Cortex of kidney (tissue), 1 donor: ENCODE measurements around the gene CHRNB2.
"Not testable (repeated sequence)": the region's sequence is repeated elsewhere in the genome, so short reads cannot be mapped to it uniquely, and the experiment has no call there.

Source experiments
- DNase-seq: peaks from one replicate; lab custom pipeline; 2025; lab: John Stamatoyannopoulos, UW

Gene CHRNB2

GRCh38 chr1:154567386-154568156 lies at the start of gene CHRNB2:
Gene CHRNB2, plus strand, starts transcription at chr1:154567778. Its CDS starts 267 bp downstream, at chr1:154568045.
- DNase-seq: no peak

- DNase-seq: no peak
Measured at GRCh38 chr1:154519591-154519991, 48.0 kb upstream of the CHRNB2 start.

DNA sequence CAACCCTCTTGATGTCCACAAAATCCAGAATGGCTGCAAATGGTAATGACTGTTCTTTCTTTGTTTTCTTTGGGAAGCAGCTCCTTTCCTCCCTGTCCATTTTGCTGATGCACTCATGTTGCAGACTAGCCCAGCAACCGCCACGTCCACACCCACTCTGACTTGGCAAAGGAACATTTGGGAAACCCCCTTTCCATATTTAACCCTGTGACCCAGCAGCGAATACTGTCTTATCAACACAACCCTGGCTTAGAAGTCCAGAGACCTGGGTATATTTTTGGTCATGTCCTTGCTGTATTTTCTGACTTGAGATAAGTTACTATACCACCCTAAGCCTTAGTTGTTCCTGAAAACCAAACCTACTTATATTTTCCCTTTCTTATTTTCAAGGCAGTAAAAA lies 47.2 kb upstream of the CHRNB2 start:
- no peak for DNase-seq

DNA sequence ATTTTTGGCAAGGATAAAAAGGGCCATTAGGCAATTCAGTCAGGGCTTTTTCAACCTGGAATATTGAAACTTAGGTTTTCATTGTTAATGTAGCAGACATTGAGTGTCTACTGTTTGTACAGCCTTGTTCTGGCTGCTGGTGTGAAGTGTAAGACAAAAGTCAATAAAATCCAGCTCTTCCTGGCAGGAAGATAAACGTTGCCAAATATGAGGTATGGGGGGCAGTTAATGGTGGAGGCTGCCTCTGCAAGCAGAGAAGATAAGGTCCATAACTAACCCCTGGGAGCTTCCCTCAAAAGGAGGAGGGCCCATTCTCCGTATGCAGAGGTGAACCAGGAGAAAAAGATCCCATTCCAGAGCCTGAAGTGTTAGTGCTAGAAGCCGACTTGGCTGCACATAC lies 45.9 kb upstream of the CHRNB2 start:
- no peak for DNase-seq

GRCh38 chr1:154524881-154525280 lies 42.7 kb upstream of the CHRNB2 start:
- DNase-seq: no peak

GRCh38 chr1:154527192-154527591 lies 40.4 kb upstream of the CHRNB2 start:
- no peak for DNase-seq

- no peak for DNase-seq
Measured at GRCh38 chr1:154529308-154529707, 38.3 kb upstream of the CHRNB2 start.

DNA sequence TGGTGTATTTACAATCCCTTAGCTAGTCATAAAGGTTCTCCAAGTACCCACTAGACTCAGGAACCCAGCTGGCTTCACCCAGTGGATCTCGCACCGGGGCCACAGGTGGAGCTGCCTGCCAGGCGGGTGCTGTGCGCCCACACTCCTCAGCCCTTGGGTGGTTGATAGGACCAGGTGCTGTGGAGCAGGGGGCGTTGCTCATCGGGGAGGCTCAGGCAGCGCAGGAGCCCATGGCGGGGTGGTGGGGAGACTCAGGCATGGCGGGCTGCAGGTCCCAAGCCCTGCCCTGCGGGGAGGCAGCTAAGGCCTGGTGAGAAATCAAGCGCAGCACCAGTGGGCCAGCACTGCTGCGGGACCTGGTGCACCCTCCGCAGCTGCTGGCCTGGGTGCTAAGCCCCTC lies 35.6 kb upstream of the CHRNB2 start:
- not testable (repeated sequence) for DNase-seq

- DNase-seq: no peak
Measured at GRCh38 chr1:154533952-154534844, 33.4 kb upstream of the CHRNB2 start.

- DNase-seq: no peak
Measured at GRCh38 chr1:154536570-154536969, 31.0 kb upstream of the CHRNB2 start.

DNA sequence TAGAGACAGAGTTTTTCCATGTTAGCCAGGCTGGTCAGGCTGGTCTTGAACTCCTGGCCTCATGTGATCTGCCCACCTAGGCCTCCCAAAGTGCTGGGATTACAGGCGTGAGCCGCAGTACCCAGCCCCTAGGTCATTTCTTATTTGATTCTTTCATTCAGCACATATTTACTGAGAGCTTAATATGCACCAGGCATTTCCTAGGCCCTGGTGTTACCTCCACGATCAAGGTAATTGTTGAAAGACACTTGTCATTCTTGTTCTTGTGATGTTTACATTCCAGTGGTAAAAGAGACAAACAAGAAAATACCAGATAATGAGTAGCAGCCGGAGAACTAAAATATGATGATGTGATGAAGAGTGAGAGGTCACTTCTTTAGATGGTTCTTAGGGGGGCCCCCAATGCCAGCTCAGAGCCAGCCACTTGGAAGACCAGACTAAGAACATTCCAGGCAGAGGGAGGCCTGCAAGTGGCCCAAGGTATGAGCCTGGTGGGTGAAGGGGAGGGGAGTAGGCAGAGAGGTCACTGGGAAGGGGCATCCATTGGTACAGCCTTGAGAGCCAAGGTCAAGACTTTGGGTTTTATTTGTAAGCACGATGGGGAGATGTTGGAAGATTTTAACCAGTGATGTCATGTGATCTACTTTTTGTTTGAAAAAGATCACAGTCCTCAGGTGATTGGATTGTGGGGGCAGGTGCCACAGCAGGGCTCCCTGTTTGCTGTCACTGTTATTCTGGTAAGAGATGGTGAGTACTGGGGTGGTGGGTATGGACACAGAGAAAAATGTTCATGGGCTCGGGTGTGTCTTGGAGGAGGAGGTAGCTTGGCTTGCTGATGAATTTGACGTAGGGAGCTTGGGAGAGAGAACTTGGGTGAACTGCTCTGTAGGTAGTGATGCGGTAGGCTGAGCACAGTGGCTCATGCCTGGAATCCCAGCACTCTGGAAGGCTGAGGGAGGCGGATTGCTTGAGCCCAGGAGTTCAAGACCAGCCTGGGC lies 27.8 kb upstream of the CHRNB2 start:
- DNase-seq: no peak

GRCh38 chr1:154541231-154541630 lies 26.3 kb upstream of the CHRNB2 start:
- DNase-seq: no peak

DNA sequence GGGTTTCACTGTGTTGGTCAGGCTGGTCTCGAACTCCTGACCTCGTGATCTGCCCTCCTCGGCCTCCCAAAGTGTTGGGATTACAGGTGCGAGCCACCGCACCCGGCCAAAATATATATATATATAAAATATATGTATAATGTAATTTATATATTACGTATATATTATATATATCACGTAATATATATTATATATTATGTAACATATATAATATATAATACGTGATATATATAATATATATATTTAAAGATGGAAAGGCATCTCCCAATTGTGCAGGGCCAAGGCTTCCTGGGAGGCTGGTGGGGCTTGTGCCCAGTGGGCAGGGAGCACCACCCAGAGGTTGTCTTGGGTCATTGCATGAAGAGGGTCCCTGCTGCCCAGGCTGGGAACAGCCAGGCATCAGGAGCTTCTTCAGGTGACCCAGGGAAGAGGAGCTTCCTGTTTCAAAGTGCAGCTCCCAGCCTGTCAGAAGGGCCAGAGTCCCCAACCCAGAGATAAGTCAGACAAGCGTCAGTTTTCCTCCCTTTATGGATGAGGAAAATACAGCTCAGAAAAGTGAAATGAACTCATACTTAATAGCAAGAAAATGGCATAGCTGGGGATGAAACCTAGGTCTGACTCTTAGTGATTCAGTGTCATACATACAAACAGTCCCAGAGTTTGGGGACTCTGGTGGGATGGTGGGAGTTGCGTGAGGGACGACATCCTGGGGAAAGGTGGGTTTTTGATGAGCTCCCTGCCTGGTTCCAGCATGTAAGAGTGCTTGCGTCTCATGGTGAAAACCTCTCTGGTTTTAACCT lies 21.1 kb upstream of the CHRNB2 start:
- DNase-seq: no peak

GRCh38 chr1:154547105-154547732 lies 20.4 kb upstream of the CHRNB2 start:
- no peak for DNase-seq

DNA sequence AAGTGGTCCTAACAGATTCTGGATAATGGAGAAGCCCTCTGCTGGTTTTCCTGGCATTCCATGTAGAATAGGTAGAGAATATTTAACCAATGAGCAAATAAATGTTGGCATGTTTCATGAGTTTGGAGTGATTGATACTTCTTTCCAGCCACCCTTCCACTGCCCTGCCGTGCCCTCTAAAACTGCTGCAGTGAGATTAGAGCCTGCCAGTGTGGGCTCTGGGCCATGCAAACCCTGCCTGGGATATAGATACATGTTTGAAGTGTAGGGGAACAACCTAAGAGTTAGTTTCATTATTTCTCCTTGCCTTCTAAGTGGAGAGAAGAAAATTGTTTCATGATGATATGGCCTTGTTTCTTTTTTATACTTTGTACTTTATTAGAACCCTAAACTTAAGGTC lies 19.6 kb upstream of the CHRNB2 start:
- DNase-seq: no peak

- DNase-seq: no peak
Measured at GRCh38 chr1:154549202-154549770, 18.3 kb upstream of the CHRNB2 start.

- no peak for DNase-seq
Measured at GRCh38 chr1:154550070-154550469, 17.5 kb upstream of the CHRNB2 start.

DNA sequence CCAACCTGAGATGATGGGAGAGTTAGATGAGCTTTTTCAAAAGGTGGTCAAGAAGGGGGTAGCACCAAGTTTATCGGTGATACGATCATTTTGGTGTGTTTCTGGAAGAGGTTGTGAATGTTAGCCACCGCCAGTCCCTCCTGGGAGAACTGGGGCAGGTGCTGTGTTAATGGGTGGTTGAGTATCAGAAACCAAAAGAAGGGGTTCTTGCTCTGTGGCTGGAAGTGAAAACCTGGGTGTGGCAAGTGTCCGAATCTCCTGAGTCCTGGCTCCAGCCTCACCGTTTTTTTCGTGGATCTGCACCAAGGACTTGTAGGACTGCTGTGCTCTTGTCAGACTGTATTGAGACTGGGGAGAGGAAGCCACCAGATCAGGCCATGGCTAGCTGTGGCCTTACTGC lies 16.9 kb upstream of the CHRNB2 start:
- DNase-seq: no peak

GRCh38 chr1:154551474-154551873 lies 16.1 kb upstream of the CHRNB2 start:
- DNase-seq: no peak

DNA sequence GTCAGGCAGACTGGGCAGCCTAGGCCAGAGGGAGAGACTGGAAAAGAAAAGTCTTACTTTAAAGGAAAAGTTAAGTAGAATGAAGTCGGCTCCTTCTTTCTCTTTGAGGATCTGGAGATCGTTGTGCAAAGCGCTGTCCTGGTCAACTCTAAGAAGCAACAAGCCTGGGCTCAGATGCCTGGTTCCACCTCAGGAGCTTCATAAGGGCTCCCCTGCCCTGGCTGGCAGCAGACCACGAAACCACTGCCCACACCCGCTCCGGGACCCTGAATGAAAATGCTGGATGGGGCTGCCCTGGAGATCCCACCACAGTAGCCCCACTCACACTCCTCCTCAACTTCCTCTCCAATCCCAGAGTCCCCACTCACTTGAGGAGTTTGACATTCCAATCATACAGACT lies 15.5 kb upstream of the CHRNB2 start:
- DNase-seq: no peak
